ENCODE measurements around the gene HSD11B1.

DNA sequence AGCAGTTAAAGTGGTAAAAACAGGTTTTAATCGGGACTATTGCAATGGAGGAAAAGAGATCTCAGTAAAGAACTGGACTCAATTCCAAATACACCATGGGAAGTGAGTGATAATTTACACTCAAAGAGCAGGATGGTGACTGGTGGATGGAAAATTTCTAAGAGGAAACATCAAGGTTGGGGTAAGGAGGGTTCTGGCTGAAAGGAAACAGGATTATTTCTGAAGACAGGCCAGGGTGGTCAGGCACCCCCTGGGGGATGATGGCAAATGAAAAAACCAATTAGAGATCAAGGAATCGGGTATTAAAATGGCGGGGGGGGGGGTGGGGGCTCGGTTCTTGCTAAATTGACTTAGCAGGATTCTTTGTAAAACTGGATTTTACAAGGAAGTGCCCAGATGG, 12.3 kb upstream of the HSD11B1 start:
- TF ChIP-seq, protein P1, sequence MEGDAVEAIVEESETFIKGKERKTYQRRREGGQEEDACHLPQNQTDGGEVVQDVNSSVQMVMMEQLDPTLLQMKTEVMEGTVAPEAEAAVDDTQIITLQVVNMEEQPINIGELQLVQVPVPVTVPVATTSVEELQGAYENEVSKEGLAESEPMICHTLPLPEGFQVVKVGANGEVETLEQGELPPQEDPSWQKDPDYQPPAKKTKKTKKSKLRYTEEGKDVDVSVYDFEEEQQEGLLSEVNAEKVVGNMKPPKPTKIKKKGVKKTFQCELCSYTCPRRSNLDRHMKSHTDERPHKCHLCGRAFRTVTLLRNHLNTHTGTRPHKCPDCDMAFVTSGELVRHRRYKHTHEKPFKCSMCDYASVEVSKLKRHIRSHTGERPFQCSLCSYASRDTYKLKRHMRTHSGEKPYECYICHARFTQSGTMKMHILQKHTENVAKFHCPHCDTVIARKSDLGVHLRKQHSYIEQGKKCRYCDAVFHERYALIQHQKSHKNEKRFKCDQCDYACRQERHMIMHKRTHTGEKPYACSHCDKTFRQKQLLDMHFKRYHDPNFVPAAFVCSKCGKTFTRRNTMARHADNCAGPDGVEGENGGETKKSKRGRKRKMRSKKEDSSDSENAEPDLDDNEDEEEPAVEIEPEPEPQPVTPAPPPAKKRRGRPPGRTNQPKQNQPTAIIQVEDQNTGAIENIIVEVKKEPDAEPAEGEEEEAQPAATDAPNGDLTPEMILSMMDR (IDR thresholded peaks at IDR 0.05): no peak
- TF ChIP-seq POLR2A (IDR thresholded peaks at IDR 0.05): no peak

Measured in Peyer's patch (tissue), 4 donors.